Esophagus muscularis mucosa (tissue), 3 donors: ENCODE data around the gene CFAP47.

Experiments
- POLR2A ChIP-seq: fragments of 450-650 bp; IDR thresholded peaks from one replicate; pipeline ENCODE4 v1.6.1; 2017; ENCODE audit warnings: antibody characterized with exemption, moderate library complexity, mild to moderate bottlenecking, low read depth
- TF ChIP-seq, protein P1 (sequence below), 3 experiments: fragments of 200-600 bp in 2 of 3; fragments of 450-650 bp in 1 of 3; sonication (generic) in 2 of 3; IDR thresholded peaks; one replicate each; pipeline ENCODE4 v1.5.1; 2017 to 2019; ENCODE audit warnings: antibody characterized with exemption in 3 of 3, mild to moderate bottlenecking in 2 of 3, moderate library complexity in 1 of 3

- TF ChIP-seq, protein P1, sequence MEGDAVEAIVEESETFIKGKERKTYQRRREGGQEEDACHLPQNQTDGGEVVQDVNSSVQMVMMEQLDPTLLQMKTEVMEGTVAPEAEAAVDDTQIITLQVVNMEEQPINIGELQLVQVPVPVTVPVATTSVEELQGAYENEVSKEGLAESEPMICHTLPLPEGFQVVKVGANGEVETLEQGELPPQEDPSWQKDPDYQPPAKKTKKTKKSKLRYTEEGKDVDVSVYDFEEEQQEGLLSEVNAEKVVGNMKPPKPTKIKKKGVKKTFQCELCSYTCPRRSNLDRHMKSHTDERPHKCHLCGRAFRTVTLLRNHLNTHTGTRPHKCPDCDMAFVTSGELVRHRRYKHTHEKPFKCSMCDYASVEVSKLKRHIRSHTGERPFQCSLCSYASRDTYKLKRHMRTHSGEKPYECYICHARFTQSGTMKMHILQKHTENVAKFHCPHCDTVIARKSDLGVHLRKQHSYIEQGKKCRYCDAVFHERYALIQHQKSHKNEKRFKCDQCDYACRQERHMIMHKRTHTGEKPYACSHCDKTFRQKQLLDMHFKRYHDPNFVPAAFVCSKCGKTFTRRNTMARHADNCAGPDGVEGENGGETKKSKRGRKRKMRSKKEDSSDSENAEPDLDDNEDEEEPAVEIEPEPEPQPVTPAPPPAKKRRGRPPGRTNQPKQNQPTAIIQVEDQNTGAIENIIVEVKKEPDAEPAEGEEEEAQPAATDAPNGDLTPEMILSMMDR (IDR thresholded peaks at IDR 0.05): no peak
- TF ChIP-seq POLR2A: no peak
These were observed 417.2 kb downstream of the CFAP47 start for GRCh38 chrX:36336751-36337150.
